ENCODE measurements around the gene GRK3. TPM values are rescaled to one million over a fixed set of nuclear protein-coding genes. Genes with fewer than 3 reads are reported as not detected.
"Not testable (repeated sequence)": the region's sequence is repeated elsewhere in the genome, so short reads cannot be mapped to it uniquely, and the experiment has no call there.

GRK3 gene
- total and polyA plus RNA-seq, 7 donors: 1.2 to 9.6 (median 7.2) TPM

GRCh38 chr22:25706197-25706596 is 141.7 kb downstream of the GRK3 start:
- TF ChIP-seq CTCF (IDR thresholded peaks at IDR 0.05) (no peak), POLR2A (IDR thresholded peaks at IDR 0.05) (no peak), EP300 (IDR thresholded peaks at IDR 0.05) (no peak), POLR2AphosphoS5 (IDR thresholded peaks at IDR 0.05) (no peak)
- DNase-seq: no peak
- Histone ChIP-seq H3K4me3 (no peak overlapping the region), H3K27me3 (no peaks in the 10 kb centered on the region), H3K4me1 (peaks cover 0 to 6% (median 0%) of the 10 kb centered on the region in 4 donors), H3K36me3 (peaks cover 0 to 31% (median 5%) of the 10 kb centered on the region in 4 donors), H3K27ac (no peak overlapping the region), H3K9me3 (no peaks in the 10 kb centered on the region)
- WGBS, 2 donors: 90 to 92% methylated on average over 5 of the region's 5 CpGs
- intact Hi-C loops (cut with DNase I): no loop called here

- intact Hi-C loops (cut with DNase I); H3K27ac ChIP-seq: not testable (repeated sequence)
Observed at GRCh38 chr22:25708430-25708829, 144.0 kb downstream of the GRK3 start.

GRCh38 chr22:25709758-25710157 is 145.3 kb downstream of the GRK3 start:
- H3K9me3 ChIP-seq: no peaks in the 10 kb centered on the region
- intact Hi-C loops (cut with DNase I): no loop called here
- no peak for DNase-seq
- no peak overlapping the region for H3K27ac ChIP-seq
- 75 to 81% methylated on average over 6 of the region's 6 CpGs for WGBS, 2 donors
- TF ChIP-seq EP300 (IDR thresholded peaks at IDR 0.05): no peak
- TF ChIP-seq POLR2A (IDR thresholded peaks at IDR 0.05): no peak
- no peak for TF ChIP-seq POLR2AphosphoS5 (IDR thresholded peaks at IDR 0.05)
- no peak for TF ChIP-seq CTCF (IDR thresholded peaks at IDR 0.05)
- H3K4me3 ChIP-seq: no peak overlapping the region
- no peaks in the 10 kb centered on the region for H3K4me1 ChIP-seq
- peaks cover 0 to 27% (median 2%) of the 10 kb centered on the region in 4 donors for H3K36me3 ChIP-seq
- H3K27me3 ChIP-seq: no peaks in the 10 kb centered on the region

More at GRCh38 chr22:25708430-25708829, 144.0 kb downstream of the GRK3 start:
- H3K27me3 ChIP-seq, H3K4me1 ChIP-seq, DNase-seq, H3K4me3 ChIP-seq, H3K9me3 ChIP-seq: not testable (repeated sequence)
- WGBS, 2 donors: 89 to 91% methylated on average over 6 of the region's 6 CpGs
- H3K36me3 ChIP-seq: peaks cover 0 to 31% (median 5%) of the 10 kb centered on the region in 4 donors

GRCh38 chr22:25710501-25710900 is 146.0 kb downstream of the GRK3 start:
- TF ChIP-seq POLR2AphosphoS5 (IDR thresholded peaks at IDR 0.05): no peak
- no peak for TF ChIP-seq CTCF (IDR thresholded peaks at IDR 0.05)
- no peak for TF ChIP-seq EP300 (IDR thresholded peaks at IDR 0.05)
- H3K36me3 ChIP-seq: peaks cover 0 to 31% (median 2%) of the 10 kb centered on the region in 4 donors
- intact Hi-C loops (cut with DNase I): no loop called here
- WGBS, 2 donors: 91 to 94% methylated on average over 7 of the region's 7 CpGs
- H3K4me3 ChIP-seq: no peak overlapping the region
- H3K27me3 ChIP-seq: no peaks in the 10 kb centered on the region
- H3K4me1 ChIP-seq: no peaks in the 10 kb centered on the region
- no peak overlapping the region for H3K27ac ChIP-seq
- DNase-seq: no peak
- no peaks in the 10 kb centered on the region for H3K9me3 ChIP-seq

- intact Hi-C loops (cut with DNase I): no loop called here
- no peak for TF ChIP-seq POLR2AphosphoS5 (IDR thresholded peaks at IDR 0.05)
- TF ChIP-seq POLR2A (IDR thresholded peaks at IDR 0.05): no peak
- TF ChIP-seq CTCF (IDR thresholded peaks at IDR 0.05): no peak
- no peak for TF ChIP-seq EP300 (IDR thresholded peaks at IDR 0.05)
- 82 to 85% methylated on average over 6 of the region's 6 CpGs for WGBS, 2 donors
Observed at GRCh38 chr22:25711491-25711890, 147.0 kb downstream of the GRK3 start.

More at GRCh38 chr22:25711491-25711890, 147.0 kb downstream of the GRK3 start:
- peaks cover 0 to 24% (median 2%) of the 10 kb centered on the region in 4 donors for H3K36me3 ChIP-seq
- H3K4me3 ChIP-seq: no peak overlapping the region
- DNase-seq: no peak
- no peaks in the 10 kb centered on the region for H3K9me3 ChIP-seq
- H3K27me3 ChIP-seq: no peaks in the 10 kb centered on the region
- H3K4me1 ChIP-seq: no peaks in the 10 kb centered on the region
- H3K27ac ChIP-seq: no peak overlapping the region
